GM12874 (cell line): ENCODE measurements around the gene COL23A1.

ENCODE experiments used
- CTCF ChIP-seq: IDR thresholded peaks from 2 replicates; pipeline ENCODE4 v1.5.1; 2011; ENCODE audit warnings: low read depth, mild to moderate bottlenecking, control low read depth, low read length, moderate library complexity; ENCODE audit not compliant: insufficient read depth

The COL23A1 gene

DNA sequence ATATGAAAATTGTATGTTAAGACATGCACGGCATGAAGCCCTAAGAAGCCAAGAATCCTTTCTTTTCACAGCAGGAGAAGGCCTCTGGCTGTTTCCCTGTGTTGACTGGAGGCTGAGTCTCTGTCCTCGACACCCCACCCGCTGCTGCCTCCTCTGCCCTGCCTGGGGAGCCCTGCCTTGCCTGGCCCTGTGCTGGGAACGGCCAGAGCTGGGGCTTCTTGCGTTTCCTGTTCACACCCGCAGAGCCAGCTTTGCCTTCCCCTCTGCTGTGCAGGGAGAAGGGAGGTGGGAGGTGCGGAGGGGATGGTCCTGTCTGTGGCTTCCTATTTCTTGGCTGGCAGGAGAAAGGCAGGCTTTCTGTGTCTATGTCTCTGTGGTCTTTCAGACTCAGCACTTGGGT lies 396.2 kb downstream of the COL23A1 start:
- TF ChIP-seq CTCF, result no peak

GRCh38 chr5:178193251-178193809 lies 396.9 kb downstream of the COL23A1 start:
- no peak for TF ChIP-seq CTCF

DNA sequence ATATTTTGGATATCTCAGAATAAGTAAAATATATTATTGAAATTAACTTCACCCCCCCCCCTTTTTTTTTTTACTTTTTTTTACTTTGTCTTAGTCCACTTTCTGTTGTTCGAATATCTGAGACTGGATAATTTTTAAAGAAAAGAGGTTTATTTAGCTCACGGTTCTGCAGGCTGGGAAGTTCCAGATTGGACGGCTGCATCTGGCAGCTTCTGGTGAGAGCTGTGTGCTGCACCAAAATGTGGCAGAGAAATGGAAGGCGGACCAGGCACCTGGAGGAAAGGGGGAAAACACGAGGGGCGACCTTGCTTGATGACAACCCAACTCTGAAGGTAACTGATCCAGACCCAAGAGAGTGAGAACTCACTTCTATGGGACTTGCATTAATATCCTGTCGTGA lies 397.4 kb downstream of the COL23A1 start:
- no peak for TF ChIP-seq CTCF

DNA sequence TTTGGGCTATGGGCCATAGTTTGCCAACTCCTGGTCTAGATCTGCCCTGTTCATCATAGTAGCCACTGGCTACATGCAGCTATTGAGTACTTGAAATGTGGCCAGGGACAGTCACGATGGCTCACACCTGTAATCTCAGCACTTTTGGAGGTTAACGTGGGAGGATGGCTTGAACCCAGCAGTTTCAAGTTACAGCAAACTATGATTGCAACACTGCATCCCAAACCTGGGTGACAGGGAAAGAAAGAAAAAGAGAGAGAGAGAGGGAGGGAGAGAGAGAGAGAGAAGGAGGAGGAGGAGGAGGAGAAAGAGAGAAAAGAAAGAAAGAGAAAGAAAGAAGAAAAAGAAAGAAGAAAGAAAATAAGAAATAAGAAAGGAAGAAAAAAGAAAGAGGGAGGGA lies 397.9 kb downstream of the COL23A1 start:
- TF ChIP-seq CTCF, result no peak

DNA sequence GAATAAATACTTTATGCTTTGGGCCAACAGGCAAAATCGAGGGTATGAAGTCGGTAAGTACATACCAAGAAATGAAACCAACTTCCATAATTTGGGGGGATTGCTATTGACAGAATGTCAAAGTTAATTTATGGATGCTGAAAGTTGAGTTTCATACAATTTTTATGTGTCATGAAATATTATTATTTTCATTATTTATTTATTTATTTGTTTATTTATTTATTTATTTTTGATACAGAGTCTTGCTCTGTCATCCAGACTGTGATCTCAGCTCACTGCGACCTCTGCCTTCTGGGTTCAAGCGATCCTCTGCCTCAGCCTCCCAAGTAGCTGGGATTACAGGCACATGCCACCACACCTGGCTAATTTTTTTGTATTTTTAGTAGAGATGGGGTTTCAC lies 398.5 kb downstream of the COL23A1 start:
- TF ChIP-seq CTCF, result no peak

GRCh38 chr5:178189433-178189832 lies 400.8 kb downstream of the COL23A1 start:
- no peak for TF ChIP-seq CTCF
